Iris pigment epithelial cell (primary cell): ENCODE measurements around the gene FZD7.

ENCODE experiments used
- DNase-seq: peaks from one replicate; pipeline ENCODE4 v3.0.0-alpha.2; 2011; ENCODE audit warnings: low read depth

Gene FZD7

GRCh38 chr2:202067589-202067988 lies 33.9 kb downstream of the FZD7 start:
- DNase-seq: no peak

- DNase-seq: no peak
These were observed 35.8 kb downstream of the FZD7 start for GRCh38 chr2:202069170-202070067.

- DNase-seq: no peak
These were observed 37.5 kb downstream of the FZD7 start for GRCh38 chr2:202071107-202071506.

GRCh38 chr2:202072226-202072625 lies 38.6 kb downstream of the FZD7 start:
- DNase-seq: peak; percentile 22

GRCh38 chr2:202072737-202073401 lies 39.2 kb downstream of the FZD7 start, which contains the start of gene KIAA2012:
Gene KIAA2012 (plus strand): TSS chr2:202073255. CDS start chr2:202073628, 373 bp downstream.
- DNase-seq: peak; percentile 4

GRCh38 chr2:202074324-202074723 lies 40.7 kb downstream of the FZD7 start:
- DNase-seq: no peak

- no peak for DNase-seq
These were observed 45.7 kb downstream of the FZD7 start for GRCh38 chr2:202079310-202079709.

- DNase-seq: peak; percentile 9
These were observed 50.6 kb downstream of the FZD7 start for GRCh38 chr2:202084265-202084664.
